LNCaP clone FGC (cell line): ENCODE results near the gene NOVA2.
A peak's percentile ranks its signal among the peaks of the same experiment; 100 is the strongest.

ENCODE experiments used
- DNase-seq: peaks from one replicate; pipeline ENCODE4 v3.0.0-alpha.2; 2011; ENCODE audit warnings: low read depth
- H3K4me3 ChIP-seq: 2 replicates; pipeline ENCODE4 v1.5.1; 2011; ENCODE audit warnings: mild to moderate bottlenecking, low read depth, low read length, control low read depth
- TF ChIP-seq, protein P1 (sequence below): IDR thresholded peaks from 2 replicates; pipeline ENCODE4 v1.5.1; 2012; ENCODE audit warnings: mild to moderate bottlenecking; ENCODE audit not compliant: control insufficient read depth, insufficient read depth; ENCODE audit errors: extremely low read depth

NOVA2 gene

DNA sequence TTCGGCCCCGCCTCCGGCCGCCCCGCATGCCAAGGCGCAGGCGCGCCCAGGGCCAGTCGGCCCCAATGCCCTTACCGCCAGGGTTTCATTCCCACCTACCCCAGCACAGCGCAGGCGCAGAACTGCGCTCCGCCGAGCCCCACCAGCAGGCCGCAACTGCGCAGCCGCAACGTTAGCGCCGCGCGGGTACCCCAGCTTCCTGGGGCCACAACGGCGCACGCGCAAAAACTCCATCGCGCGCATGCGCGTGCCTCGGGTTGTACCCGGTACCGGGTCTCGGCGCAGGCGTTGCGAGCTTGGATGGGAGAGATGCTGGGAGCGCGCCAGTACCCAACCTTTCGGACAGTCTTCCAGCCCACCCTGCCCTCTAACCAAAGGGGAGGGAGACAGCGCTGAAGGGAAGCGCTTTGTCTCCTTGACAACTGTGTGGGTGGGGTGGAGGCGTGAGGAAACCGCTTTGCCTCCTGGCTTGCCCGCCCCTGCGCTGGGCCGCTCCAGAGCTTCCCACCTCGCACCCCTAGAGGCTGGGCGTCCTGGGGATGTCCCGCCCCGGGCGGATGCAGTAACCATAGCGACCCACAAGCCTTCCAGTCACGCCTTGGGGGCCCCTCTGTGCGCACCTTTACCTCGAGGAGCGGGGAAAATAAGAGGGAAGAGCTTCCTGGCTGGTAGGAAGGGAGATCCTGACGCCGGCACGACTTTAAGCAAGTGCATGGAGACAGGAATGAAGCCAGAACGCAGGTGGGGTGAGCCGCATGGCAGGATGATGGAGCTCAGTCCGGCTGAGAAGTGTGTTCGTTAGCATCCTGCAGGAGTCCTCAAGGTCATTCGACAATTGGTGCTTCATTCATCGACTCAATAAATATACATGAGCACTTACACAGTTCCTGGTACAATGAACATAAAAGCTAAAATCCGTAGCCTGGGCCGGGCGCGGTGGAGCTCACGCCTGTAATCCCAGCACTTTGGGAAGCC lies 70.7 kb downstream of the NOVA2 start:
- peak; percentile 63 for DNase-seq
- H3K4me3 ChIP-seq = peak overlapping the region; percentile 78
- TF ChIP-seq, protein P1, sequence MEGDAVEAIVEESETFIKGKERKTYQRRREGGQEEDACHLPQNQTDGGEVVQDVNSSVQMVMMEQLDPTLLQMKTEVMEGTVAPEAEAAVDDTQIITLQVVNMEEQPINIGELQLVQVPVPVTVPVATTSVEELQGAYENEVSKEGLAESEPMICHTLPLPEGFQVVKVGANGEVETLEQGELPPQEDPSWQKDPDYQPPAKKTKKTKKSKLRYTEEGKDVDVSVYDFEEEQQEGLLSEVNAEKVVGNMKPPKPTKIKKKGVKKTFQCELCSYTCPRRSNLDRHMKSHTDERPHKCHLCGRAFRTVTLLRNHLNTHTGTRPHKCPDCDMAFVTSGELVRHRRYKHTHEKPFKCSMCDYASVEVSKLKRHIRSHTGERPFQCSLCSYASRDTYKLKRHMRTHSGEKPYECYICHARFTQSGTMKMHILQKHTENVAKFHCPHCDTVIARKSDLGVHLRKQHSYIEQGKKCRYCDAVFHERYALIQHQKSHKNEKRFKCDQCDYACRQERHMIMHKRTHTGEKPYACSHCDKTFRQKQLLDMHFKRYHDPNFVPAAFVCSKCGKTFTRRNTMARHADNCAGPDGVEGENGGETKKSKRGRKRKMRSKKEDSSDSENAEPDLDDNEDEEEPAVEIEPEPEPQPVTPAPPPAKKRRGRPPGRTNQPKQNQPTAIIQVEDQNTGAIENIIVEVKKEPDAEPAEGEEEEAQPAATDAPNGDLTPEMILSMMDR = no peak

DNA sequence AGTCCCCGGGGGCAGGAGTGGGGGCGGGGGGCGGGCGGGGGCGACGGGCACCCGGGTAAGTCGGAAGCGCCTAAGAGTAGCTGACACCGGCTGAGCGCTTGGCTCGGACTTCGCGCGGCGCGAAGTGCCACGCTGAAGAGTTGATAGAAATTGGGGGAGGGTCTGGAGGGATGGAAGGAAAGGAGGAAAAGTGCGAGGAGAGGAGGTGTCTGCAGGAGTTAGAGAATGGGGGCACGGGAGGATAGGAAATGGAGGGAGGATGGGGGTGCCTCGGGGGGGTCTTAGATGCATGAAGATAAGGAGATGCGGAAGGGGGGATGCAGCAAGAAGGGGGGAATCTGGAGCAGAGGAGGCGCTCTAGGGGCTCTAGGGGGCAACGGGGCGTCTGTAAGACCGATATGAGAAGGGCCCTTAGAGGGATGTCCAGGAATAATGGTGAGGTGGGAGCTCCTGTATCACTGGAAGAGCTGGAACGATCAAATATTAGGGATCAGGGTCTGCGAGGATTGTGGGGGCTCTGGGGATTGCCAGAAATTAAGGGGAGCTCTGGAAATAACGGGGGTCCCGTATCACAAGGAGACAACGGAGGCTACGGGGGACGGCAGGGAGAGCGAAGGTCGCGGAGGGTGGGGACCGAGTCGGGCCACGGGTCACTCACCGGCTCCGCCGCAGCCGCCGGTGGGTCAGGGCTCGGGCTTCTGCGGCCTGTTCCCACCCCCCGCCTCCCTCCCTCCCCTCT lies 71.6 kb downstream of the NOVA2 start, which contains the start of gene MYPOP:
TSS of gene MYPOP (minus strand) at position 702 of the 739 bp plus-strand sequence. CDS start 840 bp downstream, outside the sequence.
- peak within 1 kb of the TSS; percentile 78 for H3K4me3 ChIP-seq
- TF ChIP-seq, protein P1 = no peak
- no peak for DNase-seq

DNA sequence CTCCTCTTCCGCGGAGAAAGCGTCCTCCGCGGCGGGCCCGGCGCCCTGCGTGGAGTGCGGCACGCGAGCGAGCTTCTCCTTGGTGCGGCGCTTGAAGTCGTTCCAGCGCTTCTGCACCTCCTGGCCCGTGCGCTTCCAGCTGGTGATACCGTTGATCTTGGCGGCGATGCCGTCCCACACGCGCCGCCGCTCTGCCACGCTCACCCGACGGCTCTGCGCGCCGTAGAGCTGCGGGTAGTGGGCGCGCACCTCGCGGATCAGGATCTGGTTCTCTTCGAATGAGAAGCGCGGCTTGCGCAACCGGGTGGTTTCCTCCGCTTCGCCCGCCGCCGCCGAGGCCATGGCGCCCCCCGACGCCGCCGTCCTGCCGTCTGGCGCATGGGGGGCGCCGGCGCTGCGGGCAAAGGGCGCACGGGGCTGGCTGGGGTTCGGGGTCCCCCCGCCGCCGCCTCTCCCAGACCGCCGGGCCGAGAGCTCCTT lies 72.2 kb downstream of the NOVA2 start:
- TF ChIP-seq, protein P1 = no peak
- H3K4me3 ChIP-seq = peak overlapping the region; percentile 78
- DNase-seq = no peak

DNA sequence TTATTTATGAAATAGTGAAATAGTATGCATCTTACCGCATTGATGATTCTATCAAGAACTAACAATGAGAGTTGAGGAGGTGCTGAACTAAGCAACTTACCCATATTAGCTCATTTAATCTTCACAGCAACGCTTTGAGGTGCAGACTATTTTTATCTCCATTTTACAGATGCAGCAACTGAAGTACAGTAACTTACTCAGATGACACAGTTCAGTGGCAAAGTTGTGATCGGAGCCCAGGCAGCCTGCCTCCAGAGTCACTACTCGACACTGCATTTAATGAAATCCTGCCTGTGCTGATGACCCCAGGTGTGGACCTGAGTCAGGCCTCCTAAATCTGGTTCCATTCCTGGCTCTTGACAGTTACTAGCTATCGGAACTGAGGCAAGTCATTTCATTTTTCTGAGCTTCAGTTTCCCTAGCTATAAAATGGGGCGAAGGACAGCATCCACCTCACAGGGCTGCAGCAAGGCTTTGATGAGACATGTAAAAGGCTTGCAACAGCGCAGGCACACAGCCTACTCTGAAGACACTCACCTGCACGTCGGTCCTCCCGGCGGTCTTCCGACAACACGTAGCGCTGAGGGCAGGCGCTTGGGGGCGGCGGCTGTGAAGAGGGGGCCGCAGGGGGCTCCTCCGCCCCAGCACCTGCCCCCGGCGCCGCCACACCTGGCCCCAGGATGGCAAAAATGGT lies 72.8 kb downstream of the NOVA2 start:
- no peak for DNase-seq
- H3K4me3 ChIP-seq = no peak overlapping the region
- TF ChIP-seq, protein P1 = no peak

DNA sequence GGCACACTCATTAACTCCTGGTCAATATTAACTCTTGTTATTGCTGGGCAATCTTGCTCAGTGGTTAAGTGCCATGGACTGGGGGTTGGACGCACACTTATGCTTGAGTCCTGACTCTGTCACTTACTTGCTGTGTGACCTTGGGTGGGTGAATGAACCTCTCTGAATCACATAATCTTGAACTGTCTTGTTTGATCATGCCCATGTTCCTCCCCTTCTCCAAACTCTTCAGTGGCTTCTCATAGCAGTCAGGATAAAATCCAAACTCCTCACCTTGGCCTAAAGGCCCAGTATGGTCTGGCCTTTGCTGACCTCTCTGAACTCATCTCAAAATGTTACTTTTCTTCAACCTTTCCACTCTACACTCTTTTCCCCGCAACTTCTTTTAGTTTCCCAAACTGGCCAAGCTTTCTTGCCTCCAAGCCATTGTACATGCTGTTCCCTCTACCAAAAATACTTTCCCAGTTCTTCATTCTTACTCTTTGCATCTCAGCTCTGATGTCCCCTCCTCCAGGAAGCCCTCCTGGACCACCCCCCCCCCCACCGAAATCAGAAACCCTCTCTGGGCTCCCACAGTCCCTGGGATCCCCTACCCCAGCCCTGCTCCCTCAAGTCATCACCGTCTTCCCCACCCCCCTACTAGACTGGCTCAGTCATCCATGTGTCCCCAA lies 73.6 kb downstream of the NOVA2 start:
- no peak overlapping the region for H3K4me3 ChIP-seq
- TF ChIP-seq, protein P1 = no peak

DNA sequence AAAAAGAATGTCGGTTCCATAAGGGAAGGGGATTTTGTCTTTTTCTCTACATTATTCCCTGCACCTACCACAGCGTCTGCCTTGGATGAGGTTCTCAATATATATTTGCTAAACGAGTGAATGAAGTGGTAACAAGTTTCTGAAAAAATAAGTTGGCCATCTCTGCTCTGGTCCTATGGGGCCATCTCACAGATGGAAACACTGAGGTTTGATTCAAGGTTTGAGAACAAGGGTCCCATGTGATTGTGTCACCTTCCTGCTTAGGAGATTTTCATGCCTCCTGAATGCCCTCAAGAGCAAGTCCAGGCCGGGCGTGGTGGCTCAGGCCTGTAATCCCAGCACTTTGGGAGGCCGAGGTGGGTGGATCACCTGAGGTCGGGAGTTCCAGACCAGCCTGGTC lies 74.4 kb downstream of the NOVA2 start:
- no peak overlapping the region for H3K4me3 ChIP-seq
- DNase-seq = no peak
- TF ChIP-seq, protein P1 = no peak

More for the DNA sequence above, 73.6 kb downstream of the NOVA2 start:
- no peak for DNase-seq
